HG03432 (cell line): Measurements from ENCODE around the gene RETREG2.
"Not testable (repeated sequence)": the region's sequence is repeated elsewhere in the genome, so short reads cannot be mapped to it uniquely, and the experiment has no call there.

Experiments
- ATAC-seq: cut with Tn5 transposase; IDR thresholded peaks from one replicate; pipeline ENCODE4 v1.9.1; 2021; ENCODE audit warnings: mild to moderate bottlenecking, moderate library complexity; ENCODE audit not compliant: unreplicated experiment

The RETREG2 gene

DNA sequence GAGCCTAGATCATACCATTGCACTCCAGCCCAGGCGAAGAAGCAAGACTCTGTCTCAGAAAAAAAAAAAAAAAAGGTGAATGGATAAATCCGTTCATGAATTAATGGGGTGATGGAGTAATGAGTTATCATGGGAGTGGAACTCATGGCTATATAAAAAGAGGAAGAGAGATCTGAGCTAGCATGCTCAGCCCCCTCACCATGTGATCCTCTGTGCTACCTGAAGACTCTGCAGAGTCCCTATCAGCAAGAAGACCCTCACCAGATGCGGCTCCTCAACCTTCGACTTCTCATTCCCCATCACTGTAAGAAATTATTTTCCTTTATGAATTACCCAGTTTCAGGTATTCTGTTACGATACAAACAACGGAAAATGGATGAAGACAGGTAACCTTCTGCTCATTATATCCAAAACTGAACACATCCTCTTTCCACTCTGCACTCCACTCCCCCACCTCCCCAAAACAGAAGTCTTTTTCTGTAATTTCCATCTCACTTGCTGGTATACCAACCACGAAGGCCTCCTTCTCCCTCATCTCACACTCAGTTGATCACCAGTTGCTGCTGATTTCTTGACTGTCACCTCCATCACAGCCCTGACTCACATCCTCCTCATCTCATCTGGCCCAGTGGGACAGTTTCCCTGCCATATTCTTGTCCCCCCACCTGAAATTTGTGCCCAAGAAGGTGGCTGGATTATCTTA, 8.8 kb downstream of the RETREG2 start:
- no peak for ATAC-seq

GRCh38 chr2:219197388-219197787, 19.3 kb downstream of the RETREG2 start:
- no peak for ATAC-seq

DNA sequence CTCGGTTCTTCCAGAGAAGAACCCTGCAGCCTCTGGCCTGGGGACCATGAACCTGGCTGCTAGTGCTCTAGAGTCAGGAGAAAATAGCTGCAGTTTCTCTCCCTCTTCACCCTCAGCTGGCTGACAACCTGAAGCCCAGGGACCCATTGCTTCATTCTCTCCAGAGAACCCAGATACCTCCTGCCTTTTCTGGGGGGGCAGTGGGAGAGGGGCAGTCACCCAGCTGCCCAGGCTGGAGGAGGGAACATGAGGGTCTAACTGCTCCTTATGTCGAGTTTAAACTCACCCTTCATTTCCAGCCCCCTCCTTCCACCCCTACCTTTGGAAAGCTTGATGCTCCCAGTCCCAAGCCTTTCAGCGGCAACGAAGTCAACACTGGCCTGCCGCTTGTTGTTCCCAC, 20.9 kb downstream of the RETREG2 start:
- no peak for ATAC-seq

DNA sequence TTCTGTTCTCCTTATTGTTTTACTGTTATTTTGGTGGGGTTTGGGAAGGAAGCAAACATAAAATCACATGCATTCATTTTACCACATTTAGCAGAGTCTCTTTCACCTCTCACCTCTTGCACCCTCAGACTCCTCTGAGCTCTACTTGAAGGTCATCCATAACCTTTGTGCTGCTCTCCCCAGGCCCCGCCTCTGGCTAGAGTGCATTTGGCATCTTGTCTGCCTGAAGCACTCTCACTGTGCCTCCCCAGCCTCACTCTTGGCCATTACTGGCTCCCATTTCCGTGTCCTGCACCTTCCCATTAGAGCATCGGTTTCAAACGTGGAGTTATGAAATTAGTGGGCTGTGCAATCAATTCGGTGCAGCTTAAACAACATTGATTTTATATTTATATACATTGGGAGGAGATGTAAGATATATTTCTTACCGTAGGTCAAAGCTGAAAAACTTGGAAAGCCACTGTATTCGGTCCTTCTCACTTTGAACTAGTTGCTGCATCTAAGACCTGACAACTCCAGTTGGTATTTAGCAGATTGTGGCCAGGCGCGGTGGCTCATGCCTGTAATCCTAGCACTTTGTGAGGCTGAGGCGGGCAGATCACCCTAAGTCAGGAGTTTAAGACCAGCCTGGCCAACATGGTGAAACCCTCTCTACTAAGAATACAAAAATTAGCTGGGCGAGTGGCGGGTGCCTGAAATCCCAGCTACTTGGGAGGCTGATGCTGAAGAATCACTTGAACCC, 21.6 kb downstream of the RETREG2 start:
- no peak for ATAC-seq

- not testable (repeated sequence) for ATAC-seq
Measured at GRCh38 chr2:219200502-219201326, 22.6 kb downstream of the RETREG2 start.

GRCh38 chr2:219201331-219201730, 23.3 kb downstream of the RETREG2 start:
- not testable (repeated sequence) for ATAC-seq

DNA sequence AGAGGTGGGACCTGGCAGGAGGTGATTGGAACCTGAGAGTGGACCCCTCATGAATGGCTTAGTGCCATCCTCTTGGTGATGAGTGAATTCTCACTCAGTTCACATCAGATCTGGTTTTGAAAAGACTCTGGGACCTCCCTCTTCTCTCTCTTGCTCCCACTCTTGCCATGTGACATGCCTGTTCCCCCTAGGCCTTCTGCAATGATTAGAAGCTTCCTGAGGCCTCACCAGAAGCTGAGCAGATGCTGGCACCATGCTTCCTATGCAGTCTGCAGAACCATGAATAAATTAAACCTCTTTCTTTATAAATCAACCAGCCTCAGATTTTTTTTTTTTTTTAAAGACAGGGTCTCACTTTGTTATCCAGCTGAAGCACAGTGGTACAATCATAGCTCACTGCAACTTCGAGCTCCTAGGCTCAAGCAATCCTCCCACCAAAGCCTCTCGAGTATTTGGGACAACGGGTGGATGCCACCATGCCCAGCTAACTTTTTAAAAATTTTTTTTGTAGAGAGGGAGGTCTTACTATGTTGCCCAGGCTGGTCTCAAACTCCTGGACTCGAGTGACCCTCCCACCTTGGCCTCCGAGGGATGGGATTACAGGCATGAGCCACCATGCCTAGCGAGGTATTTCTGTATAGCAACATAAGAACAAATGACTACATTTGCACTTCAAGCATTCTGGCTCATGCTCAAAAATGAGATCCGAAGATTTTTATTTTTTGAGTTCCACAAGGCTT, 26.5 kb downstream of the RETREG2 start:
- no peak for ATAC-seq

GRCh38 chr2:219205165-219205538, 27.1 kb downstream of the RETREG2 start:
- no peak for ATAC-seq

DNA sequence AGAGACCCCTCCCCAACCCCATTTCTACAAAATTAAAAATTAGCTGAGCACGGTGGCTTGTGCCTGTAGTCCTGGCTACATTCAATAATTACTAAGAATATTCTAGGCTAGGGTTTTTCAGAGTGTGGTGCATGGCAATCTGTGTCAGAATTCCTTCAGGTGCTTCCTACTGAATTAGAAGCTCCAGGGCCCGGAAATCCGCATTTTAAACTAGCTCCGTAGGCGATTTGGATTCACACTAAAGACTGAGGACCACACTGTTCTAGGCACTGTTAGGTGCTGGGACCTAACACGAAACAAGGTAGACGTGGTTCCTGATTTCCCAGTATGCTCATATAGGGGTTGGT, 27.9 kb downstream of the RETREG2 start:
- ATAC-seq = no peak

GRCh38 chr2:219206328-219207133, 28.5 kb downstream of the RETREG2 start, which contains the start of gene ZFAND2B:
ZFAND2B (plus strand) TSS chr2:219206782; CDS start chr2:219206988, 206 bp downstream.
- peak; percentile 97 for ATAC-seq

DNA sequence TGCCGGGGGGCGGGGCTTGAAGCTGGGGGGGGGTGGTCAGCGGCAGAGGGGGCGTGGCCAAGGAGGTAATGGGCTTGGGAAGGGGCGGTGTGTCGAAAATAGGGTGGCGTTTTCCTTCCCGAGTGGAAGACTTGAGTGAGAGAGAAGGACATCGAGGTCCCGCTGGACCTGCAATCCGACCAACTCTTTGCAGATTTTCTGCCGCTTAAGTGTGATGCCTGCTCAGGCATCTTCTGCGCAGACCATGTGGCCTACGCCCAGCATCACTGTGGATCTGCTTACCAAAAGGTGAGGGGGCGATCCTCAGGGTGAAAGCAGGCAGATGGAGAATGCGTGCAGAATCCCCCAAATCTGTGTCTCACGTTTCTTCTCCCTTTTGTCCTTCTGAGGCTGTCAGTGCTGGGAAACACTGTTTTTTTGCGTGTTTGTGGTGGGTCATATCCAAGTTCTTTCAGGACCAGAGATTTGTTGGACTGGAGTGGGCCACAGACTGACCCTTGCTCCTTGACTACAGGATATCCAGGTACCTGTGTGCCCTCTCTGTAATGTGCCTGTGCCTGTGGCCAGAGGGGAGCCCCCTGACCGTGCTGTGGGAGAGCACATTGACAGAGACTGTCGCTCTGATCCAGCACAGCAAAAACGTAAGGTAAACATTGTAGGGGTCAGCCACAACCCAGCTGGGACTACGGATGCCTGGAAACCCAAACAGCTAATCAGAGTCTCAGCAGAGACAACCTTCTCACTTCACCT, 29.2 kb downstream of the RETREG2 start:
- ATAC-seq = no peak

DNA sequence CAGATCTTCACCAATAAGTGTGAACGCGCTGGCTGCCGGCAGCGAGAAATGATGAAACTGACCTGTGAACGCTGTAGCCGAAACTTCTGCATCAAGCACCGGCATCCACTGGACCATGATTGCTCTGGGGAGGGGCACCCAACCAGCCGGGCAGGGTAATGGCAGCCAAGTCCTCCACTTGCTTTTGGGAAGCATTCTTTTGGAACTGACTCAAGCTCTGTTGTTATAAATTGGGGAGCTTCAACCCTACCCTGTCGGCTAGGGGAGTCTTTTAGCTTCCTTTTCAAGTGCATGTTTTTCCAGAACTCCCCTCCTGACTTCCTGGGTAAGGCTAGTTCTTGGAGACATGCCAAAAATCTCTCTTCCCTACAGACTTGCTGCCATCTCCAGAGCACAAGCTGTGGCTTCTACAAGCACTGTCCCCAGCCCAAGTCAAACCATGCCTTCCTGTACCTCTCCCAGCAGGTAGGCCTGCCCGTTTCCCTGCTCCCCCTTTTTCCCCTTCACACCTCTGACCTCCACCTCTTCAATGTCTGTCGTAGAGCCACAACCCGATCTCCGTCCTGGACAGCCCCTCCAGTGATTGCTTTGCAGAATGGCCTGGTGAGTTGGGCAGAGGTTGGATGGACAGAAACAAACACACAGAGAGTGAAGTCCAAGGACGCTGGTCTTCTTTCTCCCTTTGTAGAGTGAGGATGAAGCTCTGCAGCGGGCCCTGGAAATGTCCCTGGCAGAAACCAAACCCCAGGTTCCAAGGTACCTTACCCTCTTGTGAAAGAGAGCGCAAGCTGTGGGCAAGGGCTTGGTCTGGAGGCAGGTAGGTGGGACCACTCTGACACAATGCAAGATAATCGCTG, 30.0 kb downstream of the RETREG2 start:
- no peak for ATAC-seq

DNA sequence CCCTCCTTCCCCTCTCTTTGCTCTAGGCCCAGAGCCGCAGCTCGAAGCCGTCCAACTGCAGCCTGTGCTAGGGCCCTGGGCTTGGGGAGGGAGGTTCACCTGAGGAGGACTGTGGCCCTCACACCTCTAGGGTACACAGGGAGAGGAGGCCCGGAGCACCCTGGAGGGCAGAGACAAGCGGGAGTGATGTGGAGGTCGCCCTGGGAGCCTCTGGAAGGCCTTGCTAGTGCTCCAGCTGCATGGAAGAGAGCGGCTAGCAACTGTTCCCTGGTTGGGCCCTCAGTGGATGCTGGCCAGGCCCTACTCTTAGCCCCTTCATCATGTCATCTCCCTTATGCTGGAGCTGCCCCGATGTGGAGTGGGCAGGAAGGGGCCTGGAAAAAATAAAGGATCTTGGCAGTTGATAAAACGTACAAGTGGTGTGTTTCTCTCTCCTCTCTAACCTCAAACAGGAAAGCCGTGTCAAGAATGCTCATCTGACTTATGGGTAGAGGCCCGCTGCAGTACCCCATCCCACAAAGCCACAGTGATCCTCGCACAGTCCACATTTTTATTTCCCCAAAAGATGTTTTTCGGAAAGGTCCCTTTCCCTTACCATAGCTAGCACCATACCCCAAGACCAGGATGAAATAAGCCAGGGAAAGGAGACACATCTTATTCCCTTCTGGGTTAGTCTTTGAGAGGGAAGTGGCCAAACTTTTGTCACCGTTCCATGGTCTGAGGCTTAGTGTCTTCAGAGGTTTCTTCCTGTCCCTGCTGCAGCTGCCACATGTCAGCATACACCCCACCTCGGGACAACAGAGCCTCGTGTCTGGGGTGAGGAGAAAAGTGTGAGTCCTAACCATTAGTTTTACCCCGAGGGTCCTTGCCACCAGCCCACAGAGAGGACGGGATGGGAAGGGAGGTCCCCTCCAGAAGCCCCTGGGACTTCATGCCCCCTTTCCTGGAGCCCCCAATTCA, 31.4 kb downstream of the RETREG2 start:
- ATAC-seq = no peak

DNA sequence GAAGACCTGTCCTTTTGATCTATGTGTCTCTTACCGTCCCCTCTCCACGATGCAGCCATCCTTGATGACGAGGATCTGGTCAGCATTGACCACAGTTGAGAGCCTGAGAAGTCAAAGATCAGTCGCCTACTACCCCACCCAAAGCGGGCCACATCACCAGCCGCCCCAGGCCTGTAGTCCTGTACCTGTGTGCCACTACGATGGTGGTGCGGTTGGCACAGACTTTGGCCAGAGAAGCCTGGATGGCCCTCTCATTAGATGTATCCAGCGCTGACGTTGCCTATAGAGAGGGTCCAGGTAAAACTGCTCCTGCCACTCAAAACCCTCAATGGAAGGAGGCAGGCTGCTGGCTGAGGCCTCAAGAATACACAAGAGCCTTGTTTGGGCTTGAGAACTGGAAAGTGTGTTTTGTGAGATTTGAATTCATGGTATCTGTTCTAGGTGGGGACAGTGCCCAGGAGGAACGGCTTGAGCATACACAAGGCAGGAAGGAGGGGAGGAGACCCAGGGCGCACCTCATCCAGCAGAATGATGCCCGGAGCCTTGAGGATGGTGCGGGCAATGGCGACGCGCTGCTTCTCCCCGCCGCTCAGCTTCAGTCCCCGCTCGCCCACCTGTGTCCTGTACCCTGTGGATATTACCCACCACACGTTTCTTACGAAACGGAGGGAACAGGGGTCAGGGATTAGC, 32.3 kb downstream of the RETREG2 start:
- ATAC-seq = no peak

DNA sequence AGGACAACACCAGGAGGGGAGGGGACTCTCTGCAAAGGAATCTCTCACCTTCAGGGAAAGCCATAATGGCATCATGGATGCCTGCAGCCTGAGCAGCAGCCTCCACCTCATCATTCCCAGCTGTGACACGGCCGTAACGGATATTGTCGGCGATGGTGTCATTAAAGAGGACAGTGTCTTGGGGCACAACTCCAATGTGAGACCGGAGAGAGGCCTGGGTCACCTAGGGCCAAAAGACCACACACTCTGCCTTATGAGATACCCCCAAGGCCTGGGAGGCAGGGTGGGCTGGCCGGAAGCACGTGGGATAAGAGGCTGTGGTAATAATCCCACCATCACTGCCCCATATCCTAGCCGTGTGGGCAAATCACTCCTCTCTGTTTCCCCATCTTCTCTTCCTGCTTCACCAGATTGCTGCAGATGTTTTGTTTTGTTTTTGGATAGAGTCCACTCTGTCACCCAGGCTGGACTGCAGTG, 32.8 kb downstream of the RETREG2 start:
- ATAC-seq = no peak

GRCh38 chr2:219213026-219213415, 34.9 kb downstream of the RETREG2 start:
- no peak for ATAC-seq
